Fibroblast of upper back skin (primary cell): ENCODE measurements around the gene TMEM60.
"Not testable (repeated sequence)": the region's sequence is repeated elsewhere in the genome, so short reads cannot be mapped to it uniquely, and the experiment has no call there.

Experiments used
- DNase-seq: peaks from one replicate; pipeline ENCODE4 v3.0.0-alpha.2; 2013

The TMEM60 gene

GRCh38 chr7:77811516-77812289, 13.5 kb upstream of the TMEM60 start:
- peak; percentile 34 for DNase-seq

DNA sequence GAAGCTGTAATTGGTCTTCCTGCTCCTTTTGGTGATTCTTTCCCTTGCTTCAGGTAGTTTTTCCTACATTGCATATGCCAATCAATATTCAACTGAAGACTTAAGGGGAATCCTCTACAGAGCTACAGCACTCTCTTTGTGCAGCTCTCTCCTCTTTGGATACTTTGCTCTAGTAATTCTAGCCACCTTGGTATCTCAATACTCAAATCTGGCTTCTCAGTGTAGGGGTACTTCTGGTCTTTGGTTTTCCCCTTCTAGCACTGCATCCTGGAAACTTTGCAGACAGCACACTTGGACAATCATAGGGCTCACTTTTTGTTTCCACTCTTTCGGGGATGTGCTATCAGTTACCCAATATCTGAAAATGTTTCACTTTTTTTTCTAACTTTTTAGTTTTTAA, 10.3 kb upstream of the TMEM60 start:
- no peak for DNase-seq

GRCh38 chr7:77806425-77806824, 8.2 kb upstream of the TMEM60 start:
- no peak for DNase-seq

- no peak for DNase-seq
These were observed 4.5 kb upstream of the TMEM60 start for GRCh38 chr7:77802557-77803405.

GRCh38 chr7:77800730-77801129, 2.5 kb upstream of the TMEM60 start:
- no peak for DNase-seq

DNA sequence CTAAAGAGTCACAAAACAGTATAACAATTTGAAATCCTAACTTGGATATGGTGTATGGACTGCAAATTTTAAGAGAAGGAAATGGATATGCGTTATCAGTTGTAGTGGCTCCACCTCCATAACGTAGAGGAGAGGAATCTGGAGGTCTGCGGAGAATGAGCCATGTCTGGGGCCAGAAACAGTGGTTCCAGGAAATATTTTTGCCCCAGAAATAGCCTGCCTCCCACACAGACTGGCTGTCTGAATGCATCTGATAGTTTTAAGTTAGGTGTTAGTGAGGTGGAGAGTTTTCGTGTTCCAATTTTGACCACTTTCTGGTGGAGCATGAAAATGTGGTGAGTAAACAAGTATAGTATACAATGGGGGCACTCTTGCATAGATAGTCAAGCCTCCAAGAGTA, 1.9 kb upstream of the TMEM60 start:
- peak; percentile 18 for DNase-seq

- peak; percentile 27 for DNase-seq
These were observed 1.1 kb upstream of the TMEM60 start for GRCh38 chr7:77799078-77799964.

DNA sequence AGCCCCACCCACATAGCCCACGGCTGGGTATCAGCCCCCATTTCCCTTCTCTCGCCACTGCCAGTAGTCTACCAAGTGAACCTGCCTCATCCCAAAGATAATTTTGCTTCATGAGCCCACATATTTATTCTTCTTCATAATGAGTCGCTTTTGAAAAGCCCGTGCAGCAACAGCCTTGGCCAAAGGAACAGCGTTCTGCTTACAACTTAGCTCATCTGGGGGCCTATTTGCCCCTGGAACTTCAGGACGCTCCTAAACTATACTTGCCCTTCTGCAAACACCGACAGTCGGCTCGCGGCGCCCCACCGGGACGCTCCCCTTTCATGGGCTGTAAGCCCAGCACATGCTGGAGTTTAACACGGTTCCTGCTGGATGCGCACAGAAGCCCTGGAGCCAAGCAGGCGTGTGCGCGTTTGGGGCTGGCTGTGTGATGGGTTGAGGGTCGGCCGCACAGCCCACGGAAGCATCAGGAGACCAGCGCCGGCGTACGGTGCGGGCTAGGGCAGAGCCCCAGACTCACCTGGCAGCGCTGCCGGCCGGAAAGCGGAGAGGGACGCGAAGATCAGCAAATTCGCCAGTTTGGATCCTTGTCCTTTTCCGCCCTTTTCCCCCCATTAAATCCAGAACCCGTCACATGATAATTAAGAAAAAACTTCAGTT, 370 bp downstream of the TMEM60 start:
- no peak for DNase-seq

- DNase-seq: no peak
These were observed 1.3 kb downstream of the TMEM60 start for GRCh38 chr7:77796960-77797359.

DNA sequence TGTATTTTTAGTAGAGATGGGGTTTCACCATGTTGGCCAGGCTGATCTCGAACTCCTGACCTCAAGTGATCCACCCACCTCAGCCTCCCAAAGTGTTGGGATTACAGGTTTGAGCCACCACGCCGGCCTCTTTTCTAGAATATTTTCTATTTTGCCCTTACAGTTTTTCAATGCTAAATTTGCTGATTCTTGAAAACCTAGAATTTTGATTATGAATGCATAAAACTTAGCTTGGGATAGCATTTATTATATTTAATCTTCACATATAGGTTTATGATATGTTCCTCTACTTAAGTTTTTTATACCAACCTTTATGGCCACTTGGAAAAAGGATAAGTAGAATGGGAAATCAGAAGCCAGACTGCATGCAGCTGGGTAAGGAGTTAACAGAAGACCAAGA, 2.1 kb downstream of the TMEM60 start:
- DNase-seq: no peak

GRCh38 chr7:77794000-77794399, 4.2 kb downstream of the TMEM60 start:
- DNase-seq: no peak

DNA sequence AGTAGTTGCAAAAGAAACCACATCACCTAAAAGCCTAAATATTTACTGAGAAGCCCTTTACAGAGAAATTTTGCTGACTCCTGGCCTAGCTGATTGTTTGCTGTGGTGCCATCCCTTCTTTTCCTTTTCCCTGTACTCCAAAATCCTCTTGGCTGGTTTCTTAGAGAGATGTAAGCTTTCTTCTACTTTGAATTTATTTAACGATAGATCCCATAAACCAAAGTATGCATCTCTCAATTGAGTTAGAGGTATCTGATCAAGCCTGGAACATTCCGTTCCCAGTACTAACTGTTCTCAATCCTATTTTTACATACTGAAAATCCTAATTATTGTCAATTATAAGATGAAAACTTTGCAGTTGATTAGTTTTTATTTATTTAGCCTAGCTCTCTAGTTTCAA, 6.3 kb downstream of the TMEM60 start:
- no peak for DNase-seq

GRCh38 chr7:77791336-77791735, 6.9 kb downstream of the TMEM60 start:
- DNase-seq: no peak

DNA sequence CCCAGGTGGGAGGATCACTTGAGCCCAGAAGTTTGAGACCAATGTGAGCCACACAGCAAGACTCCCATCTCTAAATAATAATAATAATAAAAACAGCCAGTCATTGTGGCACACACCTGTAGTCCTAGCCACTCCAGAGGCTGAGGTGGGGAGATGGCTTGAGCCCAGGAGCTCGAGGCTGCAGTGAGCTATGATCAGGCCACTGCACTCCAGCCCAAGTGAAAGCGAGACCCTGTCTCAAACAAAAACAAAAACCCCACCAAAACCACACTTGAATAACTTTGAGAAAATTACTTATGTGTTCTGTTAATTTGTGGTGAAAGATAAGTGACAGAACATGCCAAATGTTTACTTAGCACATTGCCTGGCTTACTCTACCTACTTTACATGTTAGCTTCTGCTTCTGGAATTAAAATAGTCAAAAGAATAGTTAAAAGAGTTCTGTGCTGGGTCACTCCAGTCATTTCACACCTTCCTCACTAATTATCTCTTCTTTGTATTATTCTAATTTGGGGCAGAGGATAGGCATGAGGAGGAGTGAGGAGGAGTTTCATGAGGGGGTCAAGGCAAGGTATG, 9.8 kb downstream of the TMEM60 start:
- DNase-seq: no peak

GRCh38 chr7:77786741-77787140, 11.5 kb downstream of the TMEM60 start:
- no peak for DNase-seq

DNA sequence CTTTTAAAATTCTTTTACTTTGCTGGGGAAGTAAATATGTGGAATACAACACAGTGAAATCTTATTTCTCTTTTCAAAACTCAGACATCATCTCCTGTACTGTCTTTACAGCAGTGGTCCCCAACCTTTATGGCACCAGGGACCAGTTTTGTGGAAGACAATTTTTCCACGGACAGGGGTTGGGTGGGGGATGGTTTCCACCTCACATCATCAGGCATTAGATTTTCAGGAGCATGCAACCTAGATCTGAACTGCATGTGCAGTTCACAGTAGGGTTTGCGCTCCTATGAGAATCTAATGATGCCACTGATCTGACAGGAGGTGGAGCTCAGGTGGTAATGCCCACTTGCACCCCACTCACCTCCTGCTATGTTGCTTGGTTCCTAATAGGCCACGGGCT, 12.2 kb downstream of the TMEM60 start:
- no peak for DNase-seq

GRCh38 chr7:77784426-77784825, 13.8 kb downstream of the TMEM60 start:
- DNase-seq: not testable (repeated sequence)

DNA sequence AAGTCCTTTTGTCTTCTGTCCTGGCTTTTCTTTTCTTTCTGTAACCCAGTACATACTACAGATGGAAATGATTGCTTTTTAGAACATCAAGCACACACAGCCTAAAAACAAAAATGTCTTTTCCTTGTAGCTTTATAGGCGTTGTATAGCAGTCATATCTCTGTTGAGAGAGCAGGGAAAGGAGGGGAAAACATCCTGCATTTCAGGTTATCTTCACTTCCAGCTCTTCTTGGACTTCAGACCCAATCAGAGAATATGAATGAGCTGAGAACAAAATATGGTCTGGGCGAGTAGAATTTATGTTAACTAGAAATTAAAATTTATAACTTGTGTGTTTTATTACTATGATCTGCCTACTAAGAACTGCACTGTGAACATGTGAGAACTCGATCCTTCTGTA, 14.7 kb downstream of the TMEM60 start:
- DNase-seq: no peak

GRCh38 chr7:77783111-77783510, 15.1 kb downstream of the TMEM60 start:
- DNase-seq: no peak

GRCh38 chr7:77782383-77782782, 15.9 kb downstream of the TMEM60 start:
- DNase-seq: no peak

GRCh38 chr7:77778535-77778934, 19.7 kb downstream of the TMEM60 start:
- DNase-seq: no peak

DNA sequence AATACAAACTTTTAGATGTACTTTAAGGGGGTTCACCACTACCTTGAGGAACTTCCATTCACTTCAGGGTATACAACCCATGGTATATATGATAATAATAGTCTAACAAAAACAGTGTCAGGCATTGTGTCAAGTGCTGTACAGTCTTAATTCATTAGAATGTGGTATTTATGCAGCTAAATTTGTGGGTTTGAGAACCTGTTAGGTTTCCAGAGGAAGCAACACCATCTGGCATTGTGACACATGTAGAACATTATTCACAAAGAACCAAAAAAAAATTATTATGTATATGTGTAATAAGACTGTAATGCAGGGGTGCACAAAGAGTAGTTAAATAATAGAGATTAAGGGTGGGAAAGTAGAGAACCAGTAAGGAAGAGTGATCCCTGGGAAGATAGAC, 26.3 kb downstream of the TMEM60 start:
- no peak for DNase-seq
